GM12874 (cell line): ENCODE data around the gene TMOD2.

Source experiments
- CTCF ChIP-seq: IDR thresholded peaks from 2 replicates; pipeline ENCODE4 v1.5.1; 2011; ENCODE audit warnings: low read depth, mild to moderate bottlenecking, control low read depth, low read length, moderate library complexity; ENCODE audit not compliant: insufficient read depth

TMOD2 gene

GRCh38 chr15:51853998-51854397, 102.6 kb downstream of the TMOD2 start:
- TF ChIP-seq CTCF, result no peak

GRCh38 chr15:51855612-51856011, 104.2 kb downstream of the TMOD2 start:
- TF ChIP-seq CTCF, result no peak

GRCh38 chr15:51856714-51857380, 105.5 kb downstream of the TMOD2 start:
- no peak for TF ChIP-seq CTCF

- TF ChIP-seq CTCF, result no peak
These were observed 110.4 kb downstream of the TMOD2 start for GRCh38 chr15:51861557-51862359.

- TF ChIP-seq CTCF, result no peak
These were observed 111.7 kb downstream of the TMOD2 start for GRCh38 chr15:51863131-51863530.

GRCh38 chr15:51864408-51865056, 113.1 kb downstream of the TMOD2 start:
- no peak for TF ChIP-seq CTCF

- no peak for TF ChIP-seq CTCF
These were observed 113.9 kb downstream of the TMOD2 start for GRCh38 chr15:51865317-51865716.
